HEK293 (cell line): ENCODE measurements around the gene PHOX2B.

ENCODE experiments used
- CTCF ChIA-PET: fragments of 350-600 bp; formaldehyde crosslinking; extraction: SDS; loops from one replicate; lab custom pipeline; 2021; ENCODE audit warnings: antibody characterized with exemption; lab: Yijun Ruan, JAX
- POLR2A ChIA-PET: fragments of 300-600 bp; formaldehyde crosslinking; extraction: SDS; loops from one replicate; lab custom pipeline; 2020; ENCODE audit warnings: antibody characterized with exemption, inconsistent platforms; lab: Yijun Ruan, JAX
- H3K27ac ChIP-seq: fragments of 200-500 bp; sonication (Bioruptor generic); 2 replicates; pipeline ENCODE4 v1.5.1; 2014; ENCODE audit warnings: low read depth, low read length, control low read depth, inconsistent platforms; ENCODE audit errors: extremely low read depth
- H3K36me3 ChIP-seq, 2 experiments: fragments of 200-500 bp in 1 of 2; sonication (Bioruptor generic) in 1 of 2; 1 replicate in 1 of 2; 2 replicates in 1 of 2; pipeline ENCODE4 v1.5.1; 2014 to 2017; ENCODE audit warnings: inconsistent platforms in 2 of 2, low read length in 2 of 2; ENCODE audit not compliant: control insufficient read depth in 2 of 2, insufficient read depth in 1 of 2
- H3K4me1 ChIP-seq: fragments of 200-500 bp; sonication (Bioruptor generic); 2 replicates; pipeline ENCODE4 v1.5.1; 2014; ENCODE audit warnings: mild to moderate bottlenecking, low read length, inconsistent platforms; ENCODE audit not compliant: control insufficient read depth, insufficient read depth
- H3K4me3 ChIP-seq: 2 replicates; pipeline ENCODE4 v1.5.1; 2011; ENCODE audit warnings: low read depth, mild to moderate bottlenecking, control low read depth, low read length, moderate library complexity
- H3K9me3 ChIP-seq: fragments of 200-500 bp; sonication (Bioruptor generic); 2 replicates; pipeline ENCODE4 v1.5.1; 2014; ENCODE audit warnings: low read depth, low read length, inconsistent platforms; ENCODE audit not compliant: control insufficient read depth, insufficient read depth
- GFI1B ChIP-seq: fragments of 450-650 bp; formaldehyde crosslinking; IDR thresholded peaks from 2 replicates; pipeline ENCODE4 v1.5.1; 2016; ENCODE audit warnings: missing biosample characterization, missing genetic modification characterization
- HIC1 ChIP-seq: fragments of 450-650 bp; formaldehyde crosslinking; IDR thresholded peaks from 2 replicates; pipeline ENCODE4 v1.5.1; 2016; ENCODE audit warnings: missing biosample characterization, missing genetic modification characterization
- PRDM2 ChIP-seq: fragments of 450-650 bp; formaldehyde crosslinking; IDR thresholded peaks from 2 replicates; pipeline ENCODE4 v1.5.1; 2016; ENCODE audit warnings: missing biosample characterization, missing genetic modification characterization, borderline replicate concordance
- YY1 ChIP-seq: fragments of 450-650 bp; formaldehyde crosslinking; IDR thresholded peaks from 2 replicates; pipeline ENCODE4 v1.5.1; 2018; ENCODE audit warnings: missing biosample characterization, missing genetic modification characterization
- ZBTB6 ChIP-seq: fragments of 450-650 bp; formaldehyde crosslinking; IDR thresholded peaks from 2 replicates; pipeline ENCODE4 v1.5.1; 2017; ENCODE audit warnings: missing biosample characterization, missing genetic modification characterization
- ZNF248 ChIP-seq: fragments of 450-650 bp; formaldehyde crosslinking; IDR thresholded peaks from 2 replicates; pipeline ENCODE4 v1.5.1; 2017; ENCODE audit warnings: missing biosample characterization, missing genetic modification characterization
- ZNF292 ChIP-seq: fragments of 450-650 bp; formaldehyde crosslinking; IDR thresholded peaks from 2 replicates; pipeline ENCODE4 v1.5.1; 2016; ENCODE audit warnings: low read depth, missing biosample characterization, missing genetic modification characterization, borderline replicate concordance
- ZNF37A ChIP-seq: fragments of 450-650 bp; IDR thresholded peaks from 2 replicates; pipeline ENCODE4 v1.5.1; 2018; ENCODE audit warnings: missing biosample characterization, missing genetic modification characterization
- ZNF548 ChIP-seq: fragments of 450-650 bp; formaldehyde crosslinking; IDR thresholded peaks from 2 replicates; pipeline ENCODE4 v1.5.1; 2016; ENCODE audit warnings: missing biosample characterization, missing genetic modification characterization
- ZNF639 ChIP-seq: fragments of 450-650 bp; formaldehyde crosslinking; IDR thresholded peaks from 2 replicates; pipeline ENCODE4 v1.5.1; 2016; ENCODE audit warnings: missing biosample characterization, missing genetic modification characterization
- ZNF701 ChIP-seq: fragments of 450-650 bp; formaldehyde crosslinking; IDR thresholded peaks from 2 replicates; pipeline ENCODE4 v1.5.1; 2016; ENCODE audit warnings: missing biosample characterization, missing genetic modification characterization
- TF ChIP-seq, protein P1 (sequence below): fragments of 450-650 bp; formaldehyde crosslinking; IDR thresholded peaks from 2 replicates; pipeline ENCODE4 v1.5.1; 2016; ENCODE audit warnings: missing biosample characterization, missing genetic modification characterization
- TF ChIP-seq, protein P2 (sequence below): fragments of 450-650 bp; formaldehyde crosslinking; IDR thresholded peaks from 2 replicates; pipeline ENCODE4 v1.5.1; 2017; ENCODE audit warnings: missing biosample characterization, missing genetic modification characterization
- TF ChIP-seq, protein P3 (sequence below): fragments of 450-650 bp; formaldehyde crosslinking; IDR thresholded peaks from 2 replicates; pipeline ENCODE4 v1.5.1; 2017; ENCODE audit warnings: missing biosample characterization, missing genetic modification characterization
- TF ChIP-seq, protein P4 (sequence below): fragments of 450-650 bp; formaldehyde crosslinking; conservative IDR thresholded peaks from 2 replicates; pipeline ENCODE4 v1.5.1; 2016; ENCODE audit warnings: low read depth, missing biosample characterization, missing genetic modification characterization

Gene PHOX2B

DNA sequence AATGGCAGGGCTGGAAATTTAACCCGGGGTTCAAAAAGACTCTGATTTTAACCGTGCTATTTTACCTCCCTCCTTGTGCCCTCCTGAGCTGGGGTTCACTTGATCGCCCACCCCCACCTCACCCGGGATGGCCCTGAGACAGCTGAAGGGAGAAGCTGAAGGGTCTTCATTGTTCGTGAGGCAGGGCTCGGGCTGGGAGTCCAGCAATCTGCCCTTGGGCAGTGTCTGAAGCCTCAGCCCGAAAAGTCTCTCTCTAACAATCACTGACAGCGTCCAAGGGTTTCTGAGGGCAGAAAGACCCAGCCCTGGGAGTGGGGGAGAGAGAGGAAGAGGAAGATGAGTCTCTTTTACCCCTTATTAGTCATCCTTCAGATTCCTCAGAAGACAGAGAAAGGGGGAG, 39.4 kb upstream of the PHOX2B start (continued):
- TF ChIP-seq ZNF37A (tag by site-specific recombination) (no peak), ZNF548 (tag by site-specific recombination) (no peak), ZBTB6 (tag by site-specific recombination) (no peak), ZNF248 (tag by site-specific recombination) (no peak), YY1 (tag by site-specific recombination) (no peak), GFI1B (tag by site-specific recombination) (no peak)
- TF ChIP-seq, protein P1, sequence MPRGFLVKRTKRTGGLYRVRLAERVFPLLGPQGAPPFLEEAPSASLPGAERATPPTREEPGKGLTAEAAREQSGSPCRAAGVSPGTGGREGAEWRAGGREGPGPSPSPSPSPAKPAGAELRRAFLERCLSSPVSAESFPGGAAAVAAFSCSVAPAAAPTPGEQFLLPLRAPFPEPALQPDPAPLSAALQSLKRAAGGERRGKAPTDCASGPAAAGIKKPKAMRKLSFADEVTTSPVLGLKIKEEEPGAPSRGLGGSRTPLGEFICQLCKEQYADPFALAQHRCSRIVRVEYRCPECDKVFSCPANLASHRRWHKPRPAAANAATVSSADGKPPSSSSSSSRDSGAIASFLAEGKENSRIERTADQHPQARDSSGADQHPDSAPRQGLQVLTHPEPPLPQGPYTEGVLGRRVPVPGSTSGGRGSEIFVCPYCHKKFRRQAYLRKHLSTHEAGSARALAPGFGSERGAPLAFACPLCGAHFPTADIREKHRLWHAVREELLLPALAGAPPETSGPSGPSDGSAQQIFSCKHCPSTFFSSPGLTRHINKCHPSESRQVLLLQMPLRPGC (tag by site-specific recombination) = no peak
- TF ChIP-seq, protein P2, sequence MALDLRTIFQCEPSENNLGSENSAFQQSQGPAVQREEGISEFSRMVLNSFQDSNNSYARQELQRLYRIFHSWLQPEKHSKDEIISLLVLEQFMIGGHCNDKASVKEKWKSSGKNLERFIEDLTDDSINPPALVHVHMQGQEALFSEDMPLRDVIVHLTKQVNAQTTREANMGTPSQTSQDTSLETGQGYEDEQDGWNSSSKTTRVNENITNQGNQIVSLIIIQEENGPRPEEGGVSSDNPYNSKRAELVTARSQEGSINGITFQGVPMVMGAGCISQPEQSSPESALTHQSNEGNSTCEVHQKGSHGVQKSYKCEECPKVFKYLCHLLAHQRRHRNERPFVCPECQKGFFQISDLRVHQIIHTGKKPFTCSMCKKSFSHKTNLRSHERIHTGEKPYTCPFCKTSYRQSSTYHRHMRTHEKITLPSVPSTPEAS (tag by site-specific recombination) = no peak

DNA sequence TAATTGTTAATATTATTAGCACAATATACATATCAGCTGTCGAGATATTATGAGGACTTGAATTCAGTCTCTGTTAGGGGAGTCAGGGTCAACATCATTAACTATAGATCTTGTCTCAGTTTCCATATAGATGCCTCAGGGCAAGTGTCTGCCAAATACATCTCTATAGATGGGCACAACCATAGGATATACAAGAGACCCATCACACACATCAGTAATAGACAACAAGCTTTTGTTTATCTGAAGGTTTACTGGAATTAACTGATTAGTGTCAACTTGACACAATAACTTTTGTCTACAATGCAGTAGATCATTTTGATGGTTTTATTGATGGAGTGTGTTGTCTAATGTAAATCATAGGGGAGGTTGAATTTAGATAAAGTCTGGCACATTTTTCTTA, 37.1 kb upstream of the PHOX2B start:
- POLR2A ChIA-PET = no interaction called here

More for the DNA sequence above, 37.1 kb upstream of the PHOX2B start:
- Histone ChIP-seq H3K4me3 (no peak overlapping the region), H3K4me1 (no peaks in the 10 kb centered on the region), H3K9me3 (no peaks in the 10 kb centered on the region), H3K27ac (no peak overlapping the region), H3K36me3 (no peaks in the 10 kb centered on the region)
- CTCF ChIA-PET = interaction anchor here (0.6 kb wide), 1 partner anchor 494 kb away, joined by 3 read pairs; no protein-coding TSS in a partner anchor
- TF ChIP-seq PRDM2 (tag by site-specific recombination) (no peak), ZNF292 (tag by site-specific recombination) (no peak), ZNF639 (tag by site-specific recombination) (no peak), HIC1 (tag by site-specific recombination) (no peak), ZNF701 (tag by site-specific recombination) (no peak)
- TF ChIP-seq, protein P3, sequence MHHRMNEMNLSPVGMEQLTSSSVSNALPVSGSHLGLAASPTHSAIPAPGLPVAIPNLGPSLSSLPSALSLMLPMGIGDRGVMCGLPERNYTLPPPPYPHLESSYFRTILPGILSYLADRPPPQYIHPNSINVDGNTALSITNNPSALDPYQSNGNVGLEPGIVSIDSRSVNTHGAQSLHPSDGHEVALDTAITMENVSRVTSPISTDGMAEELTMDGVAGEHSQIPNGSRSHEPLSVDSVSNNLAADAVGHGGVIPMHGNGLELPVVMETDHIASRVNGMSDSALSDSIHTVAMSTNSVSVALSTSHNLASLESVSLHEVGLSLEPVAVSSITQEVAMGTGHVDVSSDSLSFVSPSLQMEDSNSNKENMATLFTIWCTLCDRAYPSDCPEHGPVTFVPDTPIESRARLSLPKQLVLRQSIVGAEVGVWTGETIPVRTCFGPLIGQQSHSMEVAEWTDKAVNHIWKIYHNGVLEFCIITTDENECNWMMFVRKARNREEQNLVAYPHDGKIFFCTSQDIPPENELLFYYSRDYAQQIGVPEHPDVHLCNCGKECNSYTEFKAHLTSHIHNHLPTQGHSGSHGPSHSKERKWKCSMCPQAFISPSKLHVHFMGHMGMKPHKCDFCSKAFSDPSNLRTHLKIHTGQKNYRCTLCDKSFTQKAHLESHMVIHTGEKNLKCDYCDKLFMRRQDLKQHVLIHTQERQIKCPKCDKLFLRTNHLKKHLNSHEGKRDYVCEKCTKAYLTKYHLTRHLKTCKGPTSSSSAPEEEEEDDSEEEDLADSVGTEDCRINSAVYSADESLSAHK = no peak
- TF ChIP-seq, protein P4, sequence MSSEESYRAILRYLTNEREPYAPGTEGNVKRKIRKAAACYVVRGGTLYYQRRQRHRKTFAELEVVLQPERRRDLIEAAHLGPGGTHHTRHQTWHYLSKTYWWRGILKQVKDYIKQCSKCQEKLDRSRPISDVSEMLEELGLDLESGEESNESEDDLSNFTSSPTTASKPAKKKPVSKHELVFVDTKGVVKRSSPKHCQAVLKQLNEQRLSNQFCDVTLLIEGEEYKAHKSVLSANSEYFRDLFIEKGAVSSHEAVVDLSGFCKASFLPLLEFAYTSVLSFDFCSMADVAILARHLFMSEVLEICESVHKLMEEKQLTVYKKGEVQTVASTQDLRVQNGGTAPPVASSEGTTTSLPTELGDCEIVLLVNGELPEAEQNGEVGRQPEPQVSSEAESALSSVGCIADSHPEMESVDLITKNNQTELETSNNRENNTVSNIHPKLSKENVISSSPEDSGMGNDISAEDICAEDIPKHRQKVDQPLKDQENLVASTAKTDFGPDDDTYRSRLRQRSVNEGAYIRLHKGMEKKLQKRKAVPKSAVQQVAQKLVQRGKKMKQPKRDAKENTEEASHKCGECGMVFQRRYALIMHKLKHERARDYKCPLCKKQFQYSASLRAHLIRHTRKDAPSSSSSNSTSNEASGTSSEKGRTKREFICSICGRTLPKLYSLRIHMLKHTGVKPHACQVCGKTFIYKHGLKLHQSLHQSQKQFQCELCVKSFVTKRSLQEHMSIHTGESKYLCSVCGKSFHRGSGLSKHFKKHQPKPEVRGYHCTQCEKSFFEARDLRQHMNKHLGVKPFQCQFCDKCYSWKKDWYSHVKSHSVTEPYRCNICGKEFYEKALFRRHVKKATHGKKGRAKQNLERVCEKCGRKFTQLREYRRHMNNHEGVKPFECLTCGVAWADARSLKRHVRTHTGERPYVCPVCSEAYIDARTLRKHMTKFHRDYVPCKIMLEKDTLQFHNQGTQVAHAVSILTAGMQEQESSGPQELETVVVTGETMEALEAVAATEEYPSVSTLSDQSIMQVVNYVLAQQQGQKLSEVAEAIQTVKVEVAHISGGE (tag by site-specific recombination) = no peak
